GM19238 (cell line): Measurements from ENCODE around the gene TEAD4.

Experiments
- DNase-seq: peaks from one replicate; pipeline ENCODE4 v3.0.0; 2011; ENCODE audit warnings: low spot score; ENCODE audit not compliant: insufficient read length

The TEAD4 gene

GRCh38 chr12:3030821-3031429 is 71.7 kb downstream of the TEAD4 start:
- no peak for DNase-seq

DNA sequence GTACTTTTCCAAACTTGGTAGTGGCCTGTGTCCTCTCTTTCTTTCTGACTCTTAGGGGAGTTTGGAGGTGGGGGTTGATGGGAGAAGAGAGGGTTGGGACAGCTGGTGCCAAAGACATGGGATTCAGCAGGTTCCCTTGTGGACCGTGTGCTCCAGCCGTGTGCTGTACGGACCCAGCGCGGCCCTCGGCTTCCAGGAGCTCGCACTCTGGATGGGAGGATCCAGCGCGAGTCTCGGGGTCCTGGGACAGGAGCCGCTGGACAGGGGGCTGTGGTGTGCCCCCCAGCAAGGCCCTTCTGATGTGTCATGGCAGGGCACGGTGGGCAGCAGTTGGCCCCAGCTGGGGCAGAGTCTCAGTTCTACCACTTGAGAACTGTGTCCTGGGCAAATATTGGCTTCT is 73.0 kb downstream of the TEAD4 start:
- DNase-seq, result no peak

DNA sequence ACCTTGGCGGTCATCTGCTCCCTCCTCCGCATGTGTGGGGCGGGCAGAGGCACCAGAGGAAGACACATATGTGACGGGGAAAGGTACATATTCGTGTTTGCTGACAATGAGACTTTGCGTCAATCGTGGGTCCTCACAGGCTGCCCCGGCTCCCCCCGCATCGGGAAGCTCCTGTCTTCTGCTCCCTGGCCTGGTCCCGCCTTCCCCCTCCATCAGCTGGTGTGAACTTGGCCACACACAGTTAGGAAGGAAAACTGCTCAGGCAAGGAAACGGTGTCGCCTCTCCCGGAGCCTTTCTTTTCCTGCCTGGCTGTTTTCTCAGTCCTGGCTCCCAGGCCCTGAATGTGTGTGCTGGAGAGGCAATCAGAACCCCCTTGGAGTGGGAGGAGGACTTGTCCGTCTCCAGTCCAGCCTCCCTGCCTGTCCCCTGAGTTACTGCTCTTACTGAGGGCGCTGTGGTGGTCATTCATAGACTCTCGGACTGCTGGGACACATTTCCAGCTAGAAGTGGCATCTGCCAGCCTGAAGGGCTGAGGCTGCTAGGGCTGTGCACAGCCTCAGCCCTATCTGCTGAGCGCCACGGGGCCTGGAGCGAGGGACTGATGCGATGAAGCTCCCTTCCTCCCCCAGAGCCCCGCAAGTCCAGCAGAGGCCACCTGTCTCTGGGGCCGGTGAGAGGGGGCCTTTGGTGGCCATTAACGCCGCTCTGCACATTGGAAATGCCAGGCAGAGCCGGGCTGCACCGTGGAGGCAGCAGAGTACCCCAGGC is 73.8 kb downstream of the TEAD4 start:
- DNase-seq, result no peak

- DNase-seq, result no peak
Measured at GRCh38 chr12:3033539-3033867, 74.3 kb downstream of the TEAD4 start.

- peak; percentile 60 for DNase-seq
Measured at GRCh38 chr12:3034067-3034750, 75.0 kb downstream of the TEAD4 start.

- DNase-seq, result no peak
Measured at GRCh38 chr12:3035171-3035570, 76.0 kb downstream of the TEAD4 start.

DNA sequence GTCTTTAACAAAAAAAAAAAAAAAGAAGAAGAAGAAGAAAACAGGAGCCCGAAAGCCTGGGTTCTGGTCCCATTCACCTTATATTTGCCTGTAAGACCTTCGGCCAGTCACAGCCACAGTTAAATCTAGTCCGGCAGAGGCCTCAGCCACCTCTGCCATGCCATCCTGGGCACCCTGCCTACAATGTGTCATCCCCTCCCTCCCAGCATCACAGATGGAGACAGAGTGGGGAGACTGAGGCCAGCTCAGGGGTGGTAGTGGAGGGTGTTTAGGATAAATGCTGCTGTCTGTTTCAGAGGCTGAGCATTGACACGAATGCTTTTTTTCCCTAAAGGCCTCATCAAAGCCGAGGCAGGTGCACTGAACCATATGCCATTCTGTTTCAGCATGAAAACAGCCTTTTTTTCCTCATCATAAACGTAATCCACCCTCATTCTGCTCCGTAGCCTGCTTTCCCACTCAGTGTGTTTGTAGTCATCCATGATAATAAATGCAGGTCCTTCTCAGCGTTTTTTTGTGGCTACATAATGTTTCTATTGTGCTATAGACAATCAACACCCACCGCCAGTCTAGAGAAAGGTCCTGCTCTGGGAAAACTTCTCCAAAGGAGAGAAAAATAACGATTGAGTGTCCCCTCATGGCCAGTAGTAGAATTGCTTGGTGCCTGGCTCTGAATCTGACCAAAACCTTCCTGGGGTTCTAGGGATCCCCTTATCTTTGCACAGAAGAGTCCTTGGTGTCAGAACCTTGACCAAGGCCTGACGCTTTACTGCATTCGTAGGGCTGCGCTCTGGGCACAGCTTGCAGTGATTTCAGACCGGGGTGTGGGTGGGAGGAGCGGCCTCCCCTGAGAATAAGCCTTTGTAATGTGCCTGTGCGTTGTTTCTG is 76.9 kb downstream of the TEAD4 start:
- no peak for DNase-seq

GRCh38 chr12:3036901-3037600 is 77.9 kb downstream of the TEAD4 start:
- DNase-seq, result no peak

DNA sequence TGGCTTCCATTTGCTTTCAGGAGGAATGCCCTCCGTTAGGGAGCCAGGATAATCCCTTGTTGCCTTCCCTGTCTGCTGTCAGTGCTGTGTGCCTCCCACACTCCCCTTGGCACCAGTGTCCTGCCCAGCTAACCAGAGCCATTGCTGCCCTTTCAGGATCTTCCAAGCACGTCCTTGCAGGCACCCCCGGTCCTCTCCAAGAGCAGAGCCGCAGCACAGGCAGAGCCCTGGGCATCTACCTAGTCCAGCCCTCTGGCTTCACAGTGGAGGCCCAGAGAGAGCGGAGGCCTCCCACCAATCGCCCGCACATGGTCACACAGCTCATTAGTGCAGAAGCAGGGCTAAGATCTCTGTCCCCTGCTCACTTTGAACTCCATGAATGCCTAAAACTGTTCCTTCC is 79.0 kb downstream of the TEAD4 start:
- no peak for DNase-seq

GRCh38 chr12:3038926-3039510 is 79.8 kb downstream of the TEAD4 start:
- DNase-seq, result no peak

DNA sequence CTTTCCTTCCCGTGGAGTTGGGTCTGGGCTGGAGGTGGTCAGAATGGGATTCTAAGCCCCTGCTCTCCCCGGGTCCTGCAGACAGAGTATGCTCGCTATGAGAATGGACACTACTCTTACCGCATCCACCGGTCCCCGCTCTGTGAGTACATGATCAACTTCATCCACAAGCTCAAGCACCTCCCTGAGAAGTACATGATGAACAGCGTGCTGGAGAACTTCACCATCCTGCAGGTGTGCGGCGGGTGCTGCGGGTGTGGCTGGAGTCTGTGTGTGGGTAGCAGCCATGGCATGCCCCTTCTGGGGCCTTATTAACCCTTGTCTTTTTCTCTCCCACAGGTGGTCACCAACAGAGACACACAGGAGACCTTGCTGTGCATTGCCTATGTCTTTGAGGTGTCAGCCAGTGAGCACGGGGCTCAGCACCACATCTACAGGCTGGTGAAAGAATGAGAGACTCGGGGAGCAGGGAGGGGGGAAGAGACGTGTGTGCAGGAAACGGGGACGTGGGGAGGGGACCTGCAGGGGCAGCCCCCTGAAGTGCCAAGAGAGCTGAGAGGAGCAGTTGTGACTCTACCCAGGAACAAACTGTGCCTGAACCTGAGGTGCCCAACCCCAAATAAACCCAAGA is 80.9 kb downstream of the TEAD4 start:
- no peak for DNase-seq

GRCh38 chr12:3040663-3041544 is 81.7 kb downstream of the TEAD4 start:
- no peak for DNase-seq

DNA sequence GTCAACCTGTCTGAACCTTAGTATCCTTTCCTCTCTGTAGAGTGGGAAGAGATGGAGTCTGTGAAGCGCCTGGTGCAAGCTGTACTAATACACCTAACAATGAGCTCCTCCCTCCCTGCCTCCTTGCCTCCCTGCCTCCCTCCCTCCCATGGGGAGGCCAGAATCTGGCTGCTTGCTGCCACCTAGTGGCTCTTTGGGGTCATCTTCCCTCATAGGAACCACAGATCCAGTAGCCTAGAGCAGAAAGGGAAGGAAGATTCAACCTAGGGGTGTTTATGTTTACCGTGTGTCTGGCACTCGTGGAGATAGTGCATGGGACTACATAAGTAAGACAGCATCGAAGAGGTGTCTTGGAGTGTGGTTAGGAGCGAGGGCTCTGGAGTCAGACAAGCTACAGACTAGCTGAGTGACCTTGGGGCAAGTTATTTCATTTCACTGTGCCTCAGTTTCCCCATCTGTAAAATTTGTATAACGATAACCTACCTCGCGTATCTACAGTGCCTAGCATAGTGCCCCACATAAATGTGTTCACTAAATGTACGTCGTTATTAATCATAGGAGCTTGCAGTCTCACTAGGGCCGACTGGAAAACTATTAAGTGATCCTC is 82.5 kb downstream of the TEAD4 start:
- peak; percentile 77 for DNase-seq

DNA sequence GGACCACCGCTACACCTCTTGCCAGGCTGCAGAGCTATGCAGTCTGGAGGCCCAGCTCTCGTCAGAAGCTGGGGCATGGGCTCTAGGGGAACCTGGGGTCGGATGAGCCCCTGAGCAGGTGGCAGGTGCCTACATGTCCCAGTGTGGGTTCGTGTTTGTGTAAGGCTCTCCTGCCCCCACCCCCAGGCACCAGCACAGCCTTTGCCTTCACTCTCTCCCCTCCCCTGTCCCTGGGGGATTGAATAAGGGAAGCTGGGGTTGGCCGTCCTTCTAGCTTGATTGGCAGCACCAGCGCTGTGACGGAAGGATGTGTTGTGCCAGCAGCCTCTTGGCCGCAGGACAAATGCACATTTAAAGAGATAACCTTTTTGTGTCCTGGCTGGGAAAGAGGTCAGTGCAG is 83.2 kb downstream of the TEAD4 start:
- no peak for DNase-seq

DNA sequence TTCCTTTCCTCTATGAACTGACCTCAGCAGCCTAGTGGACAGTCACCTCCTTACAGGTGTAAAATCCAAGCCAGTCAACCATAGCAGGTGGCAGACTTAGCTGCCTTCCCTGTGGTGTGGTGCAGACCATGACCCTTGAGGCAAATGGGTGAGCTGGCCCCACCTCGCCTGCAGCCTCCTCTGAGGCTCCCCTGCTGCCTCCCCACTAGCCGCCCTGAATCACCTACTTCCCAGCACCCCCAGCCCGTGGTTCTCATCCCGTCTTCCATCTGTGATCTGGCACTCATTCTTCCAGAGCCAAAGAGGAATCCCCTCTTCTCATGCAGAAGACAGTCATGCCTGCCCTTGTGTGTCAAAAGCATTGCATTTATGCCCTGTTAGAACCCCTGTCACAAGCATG is 83.6 kb downstream of the TEAD4 start:
- no peak for DNase-seq

GRCh38 chr12:3043406-3043805 is 84.2 kb downstream of the TEAD4 start:
- DNase-seq, result no peak

GRCh38 chr12:3044141-3044630 is 85.0 kb downstream of the TEAD4 start:
- DNase-seq, result no peak

GRCh38 chr12:3045494-3045893 is 86.3 kb downstream of the TEAD4 start:
- DNase-seq, result no peak

DNA sequence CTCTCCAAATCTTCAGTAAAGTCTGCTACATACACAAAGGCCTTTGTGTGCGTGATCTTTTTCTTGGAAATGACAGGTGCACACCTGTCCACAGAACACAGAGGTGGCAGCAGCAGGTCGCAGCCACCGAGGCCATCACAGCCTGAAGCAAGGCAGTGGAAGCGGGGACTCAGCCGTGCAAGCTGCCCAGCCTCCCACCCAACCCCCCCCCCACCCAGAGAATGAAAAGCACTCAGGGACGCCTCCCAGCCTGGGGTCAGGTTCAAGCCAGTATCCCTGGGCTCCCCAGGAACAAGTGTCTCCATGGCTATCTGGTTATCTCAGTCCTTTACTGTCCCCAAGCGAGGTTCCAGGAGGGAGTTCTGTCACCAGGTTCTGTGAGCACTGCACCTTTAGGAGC is 86.8 kb downstream of the TEAD4 start:
- DNase-seq, result no peak
